ENCODE measurements around the gene CMSS1. TPM values are rescaled to one million over a fixed set of nuclear protein-coding genes. Genes with fewer than 3 reads are reported as not detected.

Gene CMSS1
- total and polyA plus RNA-seq, 2 of the 13 experiments (the other 11 are each of a cell fraction or from before 2014, with no cell fraction given) = 6.4 to 48.7 TPM

DNA sequence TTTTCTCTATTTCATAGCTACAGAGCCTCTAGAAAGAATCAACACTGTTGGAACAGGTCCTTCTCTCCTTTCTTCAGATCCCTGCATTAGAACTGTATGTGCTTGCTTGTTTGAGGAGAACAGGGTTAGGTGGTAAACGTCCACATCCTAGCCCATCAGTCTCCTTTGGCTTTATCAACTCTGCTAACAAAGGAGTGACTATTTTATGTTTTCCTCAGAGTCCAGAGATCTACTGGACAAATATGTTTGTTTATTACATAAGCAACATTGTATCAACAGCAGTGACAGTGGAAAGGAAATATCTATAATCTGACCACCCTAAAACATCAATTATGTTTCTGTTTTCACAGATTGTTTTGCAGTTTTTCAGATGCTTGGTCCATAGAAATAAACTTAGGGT is 39.6 kb downstream of the CMSS1 start (continued):
- no peak for TF ChIP-seq CREB1 (IDR thresholded peaks at IDR 0.05)
- TF ChIP-seq CREB1 (CRISPR knock-in tag; IDR thresholded peaks at IDR 0.05) = peak; percentile 53; the same call in 1 of the 2 replicates
- TF ChIP-seq, protein P1, sequence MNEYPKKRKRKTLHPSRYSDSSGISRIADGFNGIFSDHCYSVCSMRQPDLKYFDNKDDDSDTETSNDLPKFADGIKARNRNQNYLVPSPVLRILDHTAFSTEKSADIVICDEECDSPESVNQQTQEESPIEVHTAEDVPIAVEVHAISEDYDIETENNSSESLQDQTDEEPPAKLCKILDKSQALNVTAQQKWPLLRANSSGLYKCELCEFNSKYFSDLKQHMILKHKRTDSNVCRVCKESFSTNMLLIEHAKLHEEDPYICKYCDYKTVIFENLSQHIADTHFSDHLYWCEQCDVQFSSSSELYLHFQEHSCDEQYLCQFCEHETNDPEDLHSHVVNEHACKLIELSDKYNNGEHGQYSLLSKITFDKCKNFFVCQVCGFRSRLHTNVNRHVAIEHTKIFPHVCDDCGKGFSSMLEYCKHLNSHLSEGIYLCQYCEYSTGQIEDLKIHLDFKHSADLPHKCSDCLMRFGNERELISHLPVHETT (CRISPR knock-in tag; conservative IDR thresholded peaks at IDR 0.05) = no peak
- no peak for TF ChIP-seq SOX6 (IDR thresholded peaks at IDR 0.05)
- TF ChIP-seq SOX6 (CRISPR knock-in tag; IDR thresholded peaks at IDR 0.05) = peak; percentile 91
- no peak for TF ChIP-seq KMT2B (CRISPR knock-in tag; IDR thresholded peaks at IDR 0.05)
- TF ChIP-seq ZNF12 (CRISPR knock-in tag; IDR thresholded peaks at IDR 0.05) = no peak
- TF ChIP-seq ZNF879 (CRISPR knock-in tag; IDR thresholded peaks at IDR 0.05) = no peak
- no peak for TF ChIP-seq ZEB1 (IDR thresholded peaks at IDR 0.05; ENCODE audit: insufficient replicate concordance, low read depth)
- TF ChIP-seq TAF15 (IDR thresholded peaks at IDR 0.05; ENCODE audit: low read depth, low read length, poor library complexity, severe bottlenecking) = no peak
- TF ChIP-seq ZNF691 (CRISPR knock-in tag; IDR thresholded peaks at IDR 0.05; ENCODE audit: borderline replicate concordance, low read depth) = no peak
- TF ChIP-seq, protein P2, sequence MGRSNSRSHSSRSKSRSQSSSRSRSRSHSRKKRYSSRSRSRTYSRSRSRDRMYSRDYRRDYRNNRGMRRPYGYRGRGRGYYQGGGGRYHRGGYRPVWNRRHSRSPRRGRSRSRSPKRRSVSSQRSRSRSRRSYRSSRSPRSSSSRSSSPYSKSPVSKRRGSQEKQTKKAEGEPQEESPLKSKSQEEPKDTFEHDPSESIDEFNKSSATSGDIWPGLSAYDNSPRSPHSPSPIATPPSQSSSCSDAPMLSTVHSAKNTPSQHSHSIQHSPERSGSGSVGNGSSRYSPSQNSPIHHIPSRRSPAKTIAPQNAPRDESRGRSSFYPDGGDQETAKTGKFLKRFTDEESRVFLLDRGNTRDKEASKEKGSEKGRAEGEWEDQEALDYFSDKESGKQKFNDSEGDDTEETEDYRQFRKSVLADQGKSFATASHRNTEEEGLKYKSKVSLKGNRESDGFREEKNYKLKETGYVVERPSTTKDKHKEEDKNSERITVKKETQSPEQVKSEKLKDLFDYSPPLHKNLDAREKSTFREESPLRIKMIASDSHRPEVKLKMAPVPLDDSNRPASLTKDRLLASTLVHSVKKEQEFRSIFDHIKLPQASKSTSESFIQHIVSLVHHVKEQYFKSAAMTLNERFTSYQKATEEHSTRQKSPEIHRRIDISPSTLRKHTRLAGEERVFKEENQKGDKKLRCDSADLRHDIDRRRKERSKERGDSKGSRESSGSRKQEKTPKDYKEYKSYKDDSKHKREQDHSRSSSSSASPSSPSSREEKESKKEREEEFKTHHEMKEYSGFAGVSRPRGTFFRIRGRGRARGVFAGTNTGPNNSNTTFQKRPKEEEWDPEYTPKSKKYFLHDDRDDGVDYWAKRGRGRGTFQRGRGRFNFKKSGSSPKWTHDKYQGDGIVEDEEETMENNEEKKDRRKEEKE (IDR thresholded peaks at IDR 0.05) = no peak
- no peak for TF ChIP-seq ZNF672 (CRISPR knock-in tag; IDR thresholded peaks at IDR 0.05)
- no peak for TF ChIP-seq ZNF510 (CRISPR knock-in tag; IDR thresholded peaks at IDR 0.05; ENCODE audit: low read depth)
- TF ChIP-seq ZNF383 (CRISPR knock-in tag; IDR thresholded peaks at IDR 0.05; ENCODE audit: borderline replicate concordance) = no peak
- no peak for TF ChIP-seq PRDM4 (CRISPR knock-in tag; IDR thresholded peaks at IDR 0.05; ENCODE audit: borderline replicate concordance)
- TF ChIP-seq ZBTB21 (CRISPR knock-in tag; IDR thresholded peaks at IDR 0.05) = no peak
- TF ChIP-seq, protein P3, sequence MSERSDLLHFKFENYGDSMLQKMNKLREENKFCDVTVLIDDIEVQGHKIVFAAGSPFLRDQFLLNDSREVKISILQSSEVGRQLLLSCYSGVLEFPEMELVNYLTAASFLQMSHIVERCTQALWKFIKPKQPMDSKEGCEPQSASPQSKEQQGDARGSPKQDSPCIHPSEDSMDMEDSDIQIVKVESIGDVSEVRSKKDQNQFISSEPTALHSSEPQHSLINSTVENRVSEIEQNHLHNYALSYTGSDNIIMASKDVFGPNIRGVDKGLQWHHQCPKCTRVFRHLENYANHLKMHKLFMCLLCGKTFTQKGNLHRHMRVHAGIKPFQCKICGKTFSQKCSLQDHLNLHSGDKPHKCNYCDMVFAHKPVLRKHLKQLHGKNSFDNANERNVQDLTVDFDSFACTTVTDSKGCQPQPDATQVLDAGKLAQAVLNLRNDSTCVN (CRISPR knock-in tag; IDR thresholded peaks at IDR 0.05; ENCODE audit: borderline replicate concordance) = no peak
- TF ChIP-seq, protein P4, sequence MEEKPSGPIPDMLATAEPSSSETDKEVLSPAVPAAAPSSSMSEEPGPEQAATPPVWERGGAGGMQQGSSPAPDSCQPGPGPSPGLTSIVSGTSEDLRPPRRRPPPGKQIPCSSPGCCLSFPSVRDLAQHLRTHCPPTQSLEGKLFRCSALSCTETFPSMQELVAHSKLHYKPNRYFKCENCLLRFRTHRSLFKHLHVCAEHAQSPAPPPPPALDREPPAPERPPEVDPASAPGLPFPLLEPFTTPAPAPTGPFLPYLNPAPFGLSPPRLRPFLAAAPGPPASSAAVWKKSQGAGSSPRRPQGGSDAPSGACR (CRISPR knock-in tag; IDR thresholded peaks at IDR 0.05) = no peak
- TF ChIP-seq ZNF33B (CRISPR knock-in tag; IDR thresholded peaks at IDR 0.05) = no peak
- TF ChIP-seq KDM2A (CRISPR knock-in tag; IDR thresholded peaks at IDR 0.05; ENCODE audit: borderline replicate concordance, low read depth) = no peak

Data from HepG2 (cell line).